ENCODE data around the gene OR51I2. TPM values are rescaled to one million over a fixed set of nuclear protein-coding genes. Genes with fewer than 3 reads are reported as not detected.

Gene OR51I2, protein sequence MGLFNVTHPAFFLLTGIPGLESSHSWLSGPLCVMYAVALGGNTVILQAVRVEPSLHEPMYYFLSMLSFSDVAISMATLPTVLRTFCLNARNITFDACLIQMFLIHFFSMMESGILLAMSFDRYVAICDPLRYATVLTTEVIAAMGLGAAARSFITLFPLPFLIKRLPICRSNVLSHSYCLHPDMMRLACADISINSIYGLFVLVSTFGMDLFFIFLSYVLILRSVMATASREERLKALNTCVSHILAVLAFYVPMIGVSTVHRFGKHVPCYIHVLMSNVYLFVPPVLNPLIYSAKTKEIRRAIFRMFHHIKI
- not detected in 2 replicates for total RNA-seq

DNA sequence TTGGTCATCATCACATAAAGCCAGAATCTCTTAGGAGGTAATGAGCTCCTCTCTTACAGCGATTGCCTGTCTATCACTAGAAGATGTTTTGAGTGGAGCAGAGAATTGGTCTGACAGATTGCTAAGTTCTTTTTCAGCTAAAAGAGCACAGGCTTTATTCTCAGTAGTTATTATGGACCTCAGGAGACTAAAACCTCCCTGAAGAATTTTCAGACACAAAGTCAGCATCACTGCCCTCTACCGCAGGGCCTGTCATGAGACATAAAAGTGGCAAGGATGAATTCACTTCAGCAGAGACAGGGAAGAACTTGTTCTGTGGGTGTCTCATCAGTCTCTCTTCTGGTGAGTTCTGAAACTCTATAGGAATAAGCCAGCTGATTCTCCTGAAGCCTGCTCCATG lies at the start of gene OR51I2:
Gene OR51I2 (plus strand): TSS at position 301 of the 400 bp plus-strand sequence. CDS start 4,166 bp downstream, outside the sequence.

DNA sequence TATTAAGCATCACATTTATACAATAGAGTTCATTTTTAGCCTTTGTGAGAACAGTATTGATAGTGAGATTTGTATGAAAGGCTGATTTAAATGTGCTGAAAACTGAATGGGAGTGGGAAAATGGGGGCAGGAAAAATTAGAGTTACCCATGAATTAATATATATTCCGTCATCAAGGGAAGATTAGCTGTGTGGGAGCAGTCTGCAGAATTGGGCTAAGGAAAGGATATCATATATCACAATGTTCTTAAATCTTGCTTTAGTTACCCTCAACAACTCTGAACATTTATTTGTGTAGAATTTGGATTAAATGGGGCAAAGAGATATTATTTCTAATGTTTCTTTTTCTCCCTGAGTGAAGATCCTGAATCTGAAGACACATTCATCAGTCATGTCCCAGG lies 27.3 kb upstream of the OR51I2 start, which contains the start of gene OR51Q1:
Gene OR51Q1 (plus strand): TSS at position 301 of the 400 bp plus-strand sequence. CDS start 90 bp downstream, at position 391.

DNA sequence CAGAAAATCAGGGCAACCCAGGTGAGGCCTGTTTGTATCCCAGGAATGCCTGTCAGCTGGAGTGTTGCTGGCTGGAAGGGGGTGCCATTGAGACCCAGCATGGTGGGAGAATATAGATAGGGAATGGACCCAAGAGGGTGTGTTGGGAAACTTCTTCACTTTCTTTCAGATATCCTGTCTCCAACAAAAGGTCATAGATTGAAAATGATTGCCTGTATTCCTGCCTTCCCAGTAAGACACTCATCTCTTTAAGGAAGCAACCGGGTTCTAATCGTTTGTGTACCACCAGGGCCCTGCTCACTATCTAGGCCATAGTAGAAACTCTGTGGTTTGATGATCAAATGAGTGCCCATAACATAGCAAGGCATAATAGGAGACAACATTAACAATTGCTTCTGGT lies 7.7 kb upstream of the OR51I2 start, which contains the start of gene OR51I1:
Gene OR51I1 (minus strand): TSS at position 101 of the 400 bp plus-strand sequence. CDS start 0 bp downstream, at position 101.

DNA sequence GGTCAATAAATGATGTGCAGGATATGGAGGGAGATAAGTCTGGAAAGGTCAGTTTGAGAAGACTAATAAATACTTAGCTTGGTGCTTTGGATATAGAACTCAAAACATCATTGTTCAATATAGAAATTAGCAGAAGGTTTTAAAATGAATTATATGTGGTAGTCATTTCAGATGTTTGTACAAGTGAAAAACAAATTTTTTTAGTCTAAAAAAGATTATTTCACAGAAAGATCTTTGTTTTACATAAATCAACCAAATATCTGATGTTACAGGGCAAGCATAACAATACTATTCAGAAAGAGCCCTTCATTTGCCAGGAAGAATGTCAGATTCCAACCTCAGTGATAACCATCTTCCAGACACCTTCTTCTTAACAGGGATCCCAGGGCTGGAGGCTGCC lies 39.3 kb downstream of the OR51I2 start, which contains the start of gene OR52D1:
Gene OR52D1 (plus strand): TSS at position 301 of the 400 bp plus-strand sequence. CDS start 22 bp downstream, at position 323.

Other genes with a start within 250 kb of the OR51I2 start
- gene OR51V1, start 248.6 kb upstream of the OR51I2 start, total RNA-seq, result not detected in 2 replicates
- gene HBB, start 222.3 kb upstream of the OR51I2 start, total RNA-seq, result not detected in 2 replicates
- gene HBD, start 214.8 kb upstream of the OR51I2 start, total RNA-seq, result not detected in 2 replicates
- gene HBG1, start 199.5 kb upstream of the OR51I2 start, total RNA-seq, result not detected in 2 replicates
- not detected in 2 replicates for gene HBG2, start 194.5 kb upstream of the OR51I2 start, total RNA-seq
- gene HBE1, start 179.4 kb upstream of the OR51I2 start, total RNA-seq, result 0.89 TPM in 1 of 2 replicates, not detected in the other
- gene OR51B4, start 147.4 kb upstream of the OR51I2 start, total RNA-seq, result not detected in 2 replicates
- gene OR51B2, start 125.0 kb upstream of the OR51I2 start, total RNA-seq, result not detected in 2 replicates
- not detected in 2 replicates for gene OR51B5, start 105.8 kb upstream of the OR51I2 start, total RNA-seq
- not detected in 2 replicates for gene OR51B6, start 97.8 kb upstream of the OR51I2 start, total RNA-seq
- not detected in 2 replicates for gene OR51M1, start 65.5 kb upstream of the OR51I2 start, total RNA-seq
- not detected in 2 replicates for gene OR51Q1, start 27.2 kb upstream of the OR51I2 start, total RNA-seq
- gene OR51I1, start 7.8 kb upstream of the OR51I2 start, total RNA-seq, result not detected in 2 replicates
- not detected in 2 replicates for gene OR52D1, start 39.4 kb downstream of the OR51I2 start, total RNA-seq
- gene UBQLN3, start 60.6 kb downstream of the OR51I2 start, total RNA-seq, result not detected in 2 replicates
- under 0.01 and 0.17 TPM in 2 replicates for gene UBQLNL, start 67.4 kb downstream of the OR51I2 start, total RNA-seq
- gene OR52H1, start 99.2 kb downstream of the OR51I2 start, total RNA-seq, result not detected in 2 replicates
- gene OR52B6, start 131.6 kb downstream of the OR51I2 start, total RNA-seq, result not detected in 2 replicates
- gene TRIM6, start 147.3 kb downstream of the OR51I2 start, total RNA-seq, result 3.7 TPM in 2 replicates
- 2.4 TPM in 2 replicates for gene TRIM34, start 175.7 kb downstream of the OR51I2 start, total RNA-seq
- 14.1 and 15.6 TPM in 2 replicates for gene TRIM5, start 235.8 kb downstream of the OR51I2 start, total RNA-seq
- gene TRIM22, start 240.5 kb downstream of the OR51I2 start, total RNA-seq, result 5.8 and 7.6 TPM in 2 replicates